K562 (cell line): ENCODE results near the gene CCR5AS.

ENCODE experiments used
- BDP1 ChIP-seq: IDR thresholded peaks from 3 replicates; pipeline ENCODE4 v1.6.1; 2011; ENCODE audit not compliant: insufficient read length, insufficient read depth
- CBFB ChIP-seq: sonication (generic); formaldehyde crosslinking; IDR thresholded peaks from 2 replicates; pipeline ENCODE4 v1.4.0; 2020; ENCODE audit warnings: mild to moderate bottlenecking, missing genetic modification reagents
- CBX1 ChIP-seq: sonication (generic); IDR thresholded peaks from 2 replicates; pipeline ENCODE4 v1.6.1; 2016; ENCODE audit warnings: antibody characterized with exemption, low read depth, mild to moderate bottlenecking
- CBX8 ChIP-seq: fragments of 200-600 bp; sonication (generic); IDR thresholded peaks from 2 replicates; pipeline ENCODE4 v1.6.1; 2012; ENCODE audit warnings: borderline replicate concordance, mixed run types, low read depth, mild to moderate bottlenecking, moderate library complexity, mixed read lengths, low read length, control low read depth, inconsistent platforms; ENCODE audit not compliant: poor library complexity, severe bottlenecking; ENCODE audit errors: extremely low read depth
- DACH1 ChIP-seq: fragments of 450-650 bp; IDR thresholded peaks from 2 replicates; pipeline ENCODE4 v1.6.1; 2018; ENCODE audit not compliant: partially characterized antibody
- DEAF1 ChIP-seq: fragments of 450-650 bp; formaldehyde crosslinking; IDR thresholded peaks from 2 replicates; pipeline ENCODE4 v1.4.0; 2020; ENCODE audit warnings: mild to moderate bottlenecking, moderate library complexity
- DMBX1 ChIP-seq: fragments of 250-450 bp; sonication (Bioruptor Pico); IDR thresholded peaks from 2 replicates; pipeline ENCODE4 v1.8.0; 2022; ENCODE audit warnings: inconsistent platforms, mild to moderate bottlenecking, moderate library complexity, borderline replicate concordance
- ETV5 ChIP-seq: sonication (generic); formaldehyde crosslinking; IDR thresholded peaks from 2 replicates; pipeline ENCODE4 v1.4.0; 2020; ENCODE audit warnings: low read depth, mild to moderate bottlenecking, missing genetic modification reagents
- HBP1 ChIP-seq: fragments of 450-650 bp; formaldehyde crosslinking; IDR thresholded peaks from 2 replicates; pipeline ENCODE4 v1.4.0; 2022; ENCODE audit warnings: missing genetic modification characterization
- HEY1 ChIP-seq: fragments of 250-450 bp; sonication (Bioruptor Pico); IDR thresholded peaks from 2 replicates; pipeline ENCODE4 v1.5.0; 2020; ENCODE audit warnings: mild to moderate bottlenecking, moderate library complexity, borderline replicate concordance
- HMG20A ChIP-seq: fragments of 450-650 bp; formaldehyde crosslinking; conservative IDR thresholded peaks from 2 replicates; pipeline ENCODE4 v1.4.0; 2020; ENCODE audit warnings: mild to moderate bottlenecking, mixed read lengths
- ID3 ChIP-seq, 2 experiments: fragments of 250-450 bp in 1 of 2; fragments of 450-650 bp in 1 of 2; sonication (Bioruptor Pico) in 1 of 2; IDR thresholded peaks; 2 replicates each; pipeline versions ENCODE4 v1.6.1 to v1.8.0; 2016 to 2021; ENCODE audit warnings: mild to moderate bottlenecking in 2 of 2, moderate library complexity in 2 of 2, missing compliant biosample characterization in 1 of 2, missing genetic modification characterization in 1 of 2
- MIER1 ChIP-seq: fragments of 450-650 bp; IDR thresholded peaks from 2 replicates; pipeline ENCODE4 v1.6.1; 2016; ENCODE audit warnings: antibody characterized with exemption, mild to moderate bottlenecking, low read depth
- MLLT1 ChIP-seq, 2 experiments: fragments of 450-650 bp; IDR thresholded peaks; 2 replicates each; pipeline ENCODE4 v1.6.1; 2016
- NEUROD1 ChIP-seq: fragments of 150-350 bp; IDR thresholded peaks from 2 replicates; pipeline ENCODE4 v1.6.1; 2014; ENCODE audit warnings: borderline replicate concordance, low read length, low read depth; ENCODE audit not compliant: partially characterized antibody
- RCOR1 ChIP-seq, 2 experiments: IDR thresholded peaks; 2 replicates each; pipeline ENCODE4 v1.6.1; 2012; ENCODE audit warnings: low read depth in 2 of 2, low read length in 2 of 2, borderline replicate concordance in 1 of 2, improper control_type of control experiment in 1 of 2
- SIX5 ChIP-seq, 2 experiments: IDR thresholded peaks; 2 replicates each; pipeline ENCODE4 v1.6.1; 2011; ENCODE audit warnings: low read length in 2 of 2, borderline replicate concordance in 1 of 2, low read depth in 1 of 2, mild to moderate bottlenecking in 1 of 2, moderate library complexity in 1 of 2; ENCODE audit not compliant: insufficient read depth in 1 of 2
- THRB ChIP-seq: fragments of 450-650 bp; formaldehyde crosslinking; conservative IDR thresholded peaks from 2 replicates; pipeline ENCODE4 v1.4.0; 2022; ENCODE audit warnings: mild to moderate bottlenecking, missing genetic modification characterization
- WHSC1 ChIP-seq: IDR thresholded peaks from one replicate; pipeline ENCODE4 v1.6.1; 2012; ENCODE audit warnings: low read length, control low read depth, inconsistent platforms
- ZBTB17 ChIP-seq: fragments of 450-650 bp; formaldehyde crosslinking; IDR thresholded peaks from 2 replicates; pipeline ENCODE4 v1.4.0; 2020; ENCODE audit warnings: mild to moderate bottlenecking

Gene CCR5AS

GRCh38 chr3:46400000-46400734 lies 6.7 kb downstream of the CCR5AS start (continued):
- TF ChIP-seq THRB (CRISPR knock-in tag), result peak; percentile 82; the same call in 1 of the 2 replicates
- TF ChIP-seq DEAF1 (CRISPR knock-in tag), result peak; percentile 29; the same call in 1 of the 2 replicates
- TF ChIP-seq DACH1, result peak; percentile 99
- 0 out of 4 replicates have a peak, but pooled peaks of 1 of the 2 experiments have one; percentile 42 for TF ChIP-seq MLLT1 (IDR thresholded peaks at IDR 0.05)
- TF ChIP-seq HEY1 (CRISPR knock-in tag), result 0 out of 2 replicates have a peak, but pooled peaks have one; percentile 19
- TF ChIP-seq CBFB (CRISPR knock-in tag), result no peak
- TF ChIP-seq WHSC1, result no peak
- TF ChIP-seq HBP1 (CRISPR knock-in tag), result 0 out of 2 replicates have a peak, but pooled peaks have one; percentile 61
- no peak for TF ChIP-seq CBX1
- no peak for TF ChIP-seq CBX8
- no peak for TF ChIP-seq MIER1
- 0 out of 2 replicates have a peak, but pooled peaks have one; percentile 60 for TF ChIP-seq ETV5 (CRISPR knock-in tag)
- TF ChIP-seq BDP1, result no peak
- TF ChIP-seq SIX5 (IDR thresholded peaks at IDR 0.05; ENCODE audit: borderline replicate concordance in 1 of 2, insufficient read depth in 1 of 2, low read depth in 1 of 2, low read length in 2 of 2), result no peak
- peak; percentile 75 to 98 for TF ChIP-seq RCOR1 (IDR thresholded peaks at IDR 0.05; ENCODE audit: borderline replicate concordance in 1 of 2, low read depth in 2 of 2, low read length in 2 of 2)
- peak; percentile 43 for TF ChIP-seq NEUROD1
- TF ChIP-seq ID3 (CRISPR knock-in tag; IDR thresholded peaks at IDR 0.05), result no peak
- TF ChIP-seq ID3 (tag; IDR thresholded peaks at IDR 0.05), result peak; percentile 81; the same call in 1 of the 2 replicates
- no peak for TF ChIP-seq ZBTB17 (CRISPR knock-in tag)
- TF ChIP-seq HMG20A (CRISPR knock-in tag), result peak; percentile 88
- 0 out of 2 replicates have a peak, but pooled peaks have one; percentile 30 for TF ChIP-seq DMBX1 (CRISPR knock-in tag)
